Neural cell (in vitro differentiated cells): Measurements from ENCODE around the gene IGIP. TPM values are rescaled to one million over a fixed set of nuclear protein-coding genes. Genes with fewer than 3 reads are reported as not detected.

Experiments
- H2AFZ ChIP-seq: fragments of 200-600, 300-800 bp; sonication (generic), shearing (Covaris generic); 2 replicates; pipeline ENCODE4 v1.6.0; 2014; ENCODE audit warnings: low read depth, mild to moderate bottlenecking, antibody characterized with exemption, low read length, moderate library complexity
- H3F3A ChIP-seq: fragments of 200-600 bp; shearing (Covaris generic); 2 replicates; pipeline ENCODE4 v1.6.1; 2016; ENCODE audit warnings: mild to moderate bottlenecking, moderate library complexity, mixed read lengths, antibody characterized with exemption, low read length; ENCODE audit not compliant: insufficient read depth, poor library complexity, severe bottlenecking
- H3K27ac ChIP-seq: fragments of 200-600, 300-800 bp; sonication (generic), shearing (Covaris generic); 2 replicates; pipeline ENCODE4 v1.5.1; 2014; ENCODE audit warnings: mild to moderate bottlenecking, low read length, moderate library complexity
- H3K27me3 ChIP-seq: fragments of 300-800, 200-600 bp; sonication (generic), shearing (Covaris generic); 2 replicates; pipeline ENCODE4 v1.6.0; 2014; ENCODE audit warnings: mild to moderate bottlenecking, low read depth, low read length, moderate library complexity; ENCODE audit not compliant: insufficient read depth
- H3K36me3 ChIP-seq: fragments of 300-800, 200-600 bp; sonication (generic), shearing (Covaris generic); 2 replicates; pipeline ENCODE4 v1.5.1; 2014; ENCODE audit warnings: mild to moderate bottlenecking, antibody characterized with exemption, low read length, moderate library complexity; ENCODE audit not compliant: insufficient read depth
- H3K4me2 ChIP-seq: fragments of 300-800, 200-600 bp; sonication (generic), shearing (Covaris generic); 2 replicates; pipeline ENCODE4 v1.6.0; 2014; ENCODE audit warnings: mild to moderate bottlenecking, low read length
- H3K4me3 ChIP-seq: fragments of 300-800, 200-600 bp; sonication (generic), shearing (Covaris generic); 2 replicates; pipeline ENCODE4 v1.5.1; 2014; ENCODE audit warnings: mild to moderate bottlenecking, low read length, moderate library complexity
- H3K79me2 ChIP-seq: fragments of 200-600 bp; shearing (Covaris generic); replicated peaks from 2 replicates; pipeline ENCODE4 v1.6.0; 2014; ENCODE audit warnings: mild to moderate bottlenecking, low read length, moderate library complexity; ENCODE audit not compliant: insufficient read depth
- H3K9ac ChIP-seq: fragments of 300-800, 200-600 bp; sonication (generic), shearing (Covaris generic); 2 replicates; pipeline ENCODE4 v1.6.1; 2016; ENCODE audit warnings: mild to moderate bottlenecking, low read length, mixed read lengths
- H3K9me2 ChIP-seq: fragments of 200-600 bp; shearing (Covaris generic); 2 replicates; pipeline ENCODE4 v1.6.1; 2016; ENCODE audit warnings: mild to moderate bottlenecking, low read length, mixed read lengths; ENCODE audit not compliant: insufficient read depth
- H3K9me3 ChIP-seq: fragments of 200-600, 300-800 bp; sonication (generic), shearing (Covaris generic); 2 replicates; pipeline ENCODE4 v1.6.1; 2016; ENCODE audit warnings: mild to moderate bottlenecking, mixed run types, low read length, moderate library complexity, mixed read lengths
- H4K20me1 ChIP-seq: fragments of 200-600 bp; shearing (Covaris generic); 2 replicates; pipeline ENCODE4 v1.6.1; 2016; ENCODE audit warnings: mild to moderate bottlenecking, mixed run types; ENCODE audit not compliant: insufficient read depth
- EP300 ChIP-seq: fragments of 450-650 bp; conservative IDR thresholded peaks from 2 replicates; pipeline ENCODE4 v1.6.1; 2014; ENCODE audit warnings: antibody characterized with exemption, mild to moderate bottlenecking, moderate library complexity; ENCODE audit not compliant: poor library complexity, severe bottlenecking
- EZH2 ChIP-seq: fragments of 200-600, 300-800 bp; shearing (Covaris generic), sonication (generic); IDR thresholded peaks from 2 replicates; pipeline ENCODE4 v1.6.1; 2014; ENCODE audit warnings: antibody characterized with exemption, low read length, borderline replicate concordance, mild to moderate bottlenecking; ENCODE audit not compliant: insufficient read depth, poor library complexity, severe bottlenecking
- MXI1 ChIP-seq: fragments of 450-650 bp; conservative IDR thresholded peaks from 2 replicates; pipeline ENCODE4 v1.6.1; 2014; ENCODE audit warnings: antibody characterized with exemption, mild to moderate bottlenecking; ENCODE audit not compliant: poor library complexity, severe bottlenecking
- POLR2AphosphoS5 ChIP-seq: IDR thresholded peaks from 2 replicates; pipeline ENCODE4 v1.6.1; 2012
- RAD21 ChIP-seq: fragments of 450-650 bp; conservative IDR thresholded peaks from 2 replicates; pipeline ENCODE4 v1.6.1; 2014; ENCODE audit warnings: antibody characterized with exemption, mild to moderate bottlenecking, moderate library complexity
- SMC3 ChIP-seq: fragments of 450-650 bp; conservative IDR thresholded peaks from 2 replicates; pipeline ENCODE4 v1.6.1; 2014; ENCODE audit warnings: antibody characterized with exemption, mild to moderate bottlenecking, moderate library complexity; ENCODE audit not compliant: poor library complexity
- TAF1 ChIP-seq: IDR thresholded peaks from 2 replicates; pipeline ENCODE4 v1.6.1; 2012; ENCODE audit warnings: low read depth
- polyA plus RNA-seq: library from polyadenylated mRNA; depleted of rRNA; stranded (reverse); fragments of >200 nt; gene quantifications from 2 replicates; pipeline ENCODE4 v1.2.3, GENCODE V29; 2014
- TF ChIP-seq, protein P1 (sequence below): fragments of 450-650 bp; IDR thresholded peaks from 2 replicates; pipeline ENCODE4 v1.5.1; 2014; ENCODE audit warnings: antibody characterized with exemption, mild to moderate bottlenecking, moderate library complexity; ENCODE audit not compliant: poor library complexity, severe bottlenecking
- TF ChIP-seq, protein P2 (sequence below): IDR thresholded peaks from 2 replicates; pipeline ENCODE4 v1.6.1; 2012; ENCODE audit warnings: borderline replicate concordance

The IGIP gene
- polyA plus RNA-seq, 1 donor from 2014 or later: 4.4 TPM

DNA sequence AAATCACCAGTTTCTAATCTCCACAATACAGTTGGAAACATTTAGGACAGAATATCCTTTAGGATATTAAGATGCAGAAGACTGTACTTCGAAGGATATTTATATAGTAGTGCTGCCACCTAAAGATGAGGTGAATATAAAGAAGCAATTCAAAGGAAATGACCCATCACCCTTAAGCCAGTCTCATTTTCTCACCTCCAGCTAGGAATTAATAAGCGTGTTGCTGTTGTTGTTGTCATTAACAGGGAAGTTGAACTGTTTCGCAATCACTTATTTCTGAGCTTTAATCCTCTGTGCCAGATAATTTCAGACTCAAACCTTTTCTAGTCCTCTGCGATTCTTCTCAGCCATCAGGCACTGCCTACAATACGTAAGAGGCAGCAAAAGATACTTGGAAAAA is 19.6 kb upstream of the IGIP start:
- Histone ChIP-seq H3F3A (no peaks in the 10 kb centered on the region), H3K36me3 (no peaks in the 10 kb centered on the region), H3K4me3 (no peak overlapping the region), H4K20me1 (peaks cover 3% of the 10 kb centered on the region), H3K9ac (no peak overlapping the region), H3K9me2 (no peaks in the 10 kb centered on the region), H3K9me3 (no peaks in the 10 kb centered on the region), H3K27me3 (peaks cover 90% of the 10 kb centered on the region), H3K79me2 (no peaks in the 10 kb centered on the region), H3K27ac (no peak overlapping the region), H3K4me2 (no peak overlapping the region), H2AFZ (no peak overlapping the region)
- TF ChIP-seq, protein P1, sequence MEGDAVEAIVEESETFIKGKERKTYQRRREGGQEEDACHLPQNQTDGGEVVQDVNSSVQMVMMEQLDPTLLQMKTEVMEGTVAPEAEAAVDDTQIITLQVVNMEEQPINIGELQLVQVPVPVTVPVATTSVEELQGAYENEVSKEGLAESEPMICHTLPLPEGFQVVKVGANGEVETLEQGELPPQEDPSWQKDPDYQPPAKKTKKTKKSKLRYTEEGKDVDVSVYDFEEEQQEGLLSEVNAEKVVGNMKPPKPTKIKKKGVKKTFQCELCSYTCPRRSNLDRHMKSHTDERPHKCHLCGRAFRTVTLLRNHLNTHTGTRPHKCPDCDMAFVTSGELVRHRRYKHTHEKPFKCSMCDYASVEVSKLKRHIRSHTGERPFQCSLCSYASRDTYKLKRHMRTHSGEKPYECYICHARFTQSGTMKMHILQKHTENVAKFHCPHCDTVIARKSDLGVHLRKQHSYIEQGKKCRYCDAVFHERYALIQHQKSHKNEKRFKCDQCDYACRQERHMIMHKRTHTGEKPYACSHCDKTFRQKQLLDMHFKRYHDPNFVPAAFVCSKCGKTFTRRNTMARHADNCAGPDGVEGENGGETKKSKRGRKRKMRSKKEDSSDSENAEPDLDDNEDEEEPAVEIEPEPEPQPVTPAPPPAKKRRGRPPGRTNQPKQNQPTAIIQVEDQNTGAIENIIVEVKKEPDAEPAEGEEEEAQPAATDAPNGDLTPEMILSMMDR: peak; percentile 34
- no peak for TF ChIP-seq SMC3

DNA sequence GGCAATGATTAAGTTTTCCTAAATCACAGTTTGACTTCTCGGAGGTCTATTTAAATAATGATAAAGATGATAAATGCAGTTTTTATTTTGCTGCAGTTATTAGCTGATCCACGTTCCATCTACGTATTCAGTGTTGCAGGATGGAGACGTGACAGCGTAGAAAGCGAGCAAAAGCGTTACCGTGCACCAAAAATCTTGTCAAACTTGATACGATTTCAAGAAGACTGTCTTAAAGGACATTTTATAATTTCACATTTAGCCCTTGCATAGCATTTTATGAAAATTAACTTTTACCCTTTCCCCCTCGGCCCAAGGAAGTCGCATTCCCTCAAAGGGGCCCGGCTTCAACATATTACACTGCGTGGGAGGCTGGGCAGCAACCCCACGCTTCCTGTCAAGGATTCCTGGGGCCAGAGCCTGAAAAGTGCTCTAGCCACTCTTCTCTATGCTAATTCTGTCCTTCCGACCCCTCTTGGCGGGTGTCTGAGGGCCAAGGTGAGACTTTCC is 18.9 kb upstream of the IGIP start:
- Histone ChIP-seq H3K9me2 (no peaks in the 10 kb centered on the region), H3K9me3 (no peaks in the 10 kb centered on the region), H3K4me3 (peak overlapping the region; percentile 81), H2AFZ (peak overlapping the region; percentile 65), H3K9ac (peak overlapping the region; percentile 73), H3K27ac (peak overlapping the region; percentile 49), H3K4me2 (peak overlapping the region; percentile 59), H3K36me3 (no peaks in the 10 kb centered on the region), H4K20me1 (peaks cover 3% of the 10 kb centered on the region), H3K79me2 (no peaks in the 10 kb centered on the region), H3K27me3 (peaks cover 90% of the 10 kb centered on the region), H3F3A (no peaks in the 10 kb centered on the region)
- no peak for TF ChIP-seq SMC3
- TF ChIP-seq MXI1: no peak
- TF ChIP-seq EP300: no peak
- no peak for TF ChIP-seq RAD21
- TF ChIP-seq TAF1: no peak
- TF ChIP-seq POLR2AphosphoS5: no peak

DNA sequence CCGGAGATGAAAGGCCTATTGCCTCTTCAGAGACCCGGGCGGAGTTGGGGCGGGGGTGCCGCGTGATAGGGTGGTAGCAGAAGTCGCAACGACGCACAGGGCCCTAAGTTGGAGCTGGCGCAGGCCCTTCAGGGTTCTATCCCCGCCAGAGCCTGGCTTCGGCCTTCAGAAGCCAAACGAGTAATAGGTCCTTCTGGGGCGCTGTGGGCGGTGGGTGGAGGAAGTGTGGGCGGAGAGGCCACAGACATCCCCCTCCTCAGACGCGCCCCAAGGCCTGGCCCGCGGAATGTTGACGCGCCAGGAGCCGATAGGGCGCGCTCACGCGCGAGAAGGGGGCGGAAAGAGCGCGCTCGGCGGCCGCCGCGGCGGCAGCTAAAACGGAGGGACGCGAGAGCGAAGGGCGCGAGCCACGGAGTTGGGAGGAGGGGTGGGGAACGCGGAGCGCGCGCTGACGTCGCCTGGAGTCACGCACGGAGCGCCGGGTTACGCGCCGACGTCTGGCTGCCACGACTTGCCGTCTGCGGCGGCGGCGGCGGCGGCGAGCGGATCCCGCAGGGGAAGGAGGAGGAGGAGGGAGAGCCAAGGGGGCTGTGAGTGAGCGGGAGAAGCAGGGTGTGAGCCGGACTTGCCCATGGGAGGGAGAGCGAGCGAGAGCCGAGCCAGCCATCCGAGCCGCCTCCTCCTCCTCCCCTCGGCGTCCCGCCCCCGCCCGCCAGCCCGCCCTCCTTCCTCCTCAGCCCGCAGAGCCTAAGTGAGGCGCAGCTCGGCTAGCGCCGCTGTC is 18.2 kb upstream of the IGIP start:
- Histone ChIP-seq H4K20me1 (peaks cover 3% of the 10 kb centered on the region), H2AFZ (peak overlapping the region; percentile 65), H3K9me2 (no peaks in the 10 kb centered on the region), H3K9me3 (no peaks in the 10 kb centered on the region), H3K27me3 (peaks cover 91% of the 10 kb centered on the region), H3K27ac (peak overlapping the region; percentile 55), H3K79me2 (no peaks in the 10 kb centered on the region), H3K36me3 (no peaks in the 10 kb centered on the region), H3K4me3 (peak overlapping the region; percentile 81), H3F3A (no peaks in the 10 kb centered on the region), H3K4me2 (peak overlapping the region; percentile 59), H3K9ac (peak overlapping the region; percentile 73)
- TF ChIP-seq, protein P2, sequence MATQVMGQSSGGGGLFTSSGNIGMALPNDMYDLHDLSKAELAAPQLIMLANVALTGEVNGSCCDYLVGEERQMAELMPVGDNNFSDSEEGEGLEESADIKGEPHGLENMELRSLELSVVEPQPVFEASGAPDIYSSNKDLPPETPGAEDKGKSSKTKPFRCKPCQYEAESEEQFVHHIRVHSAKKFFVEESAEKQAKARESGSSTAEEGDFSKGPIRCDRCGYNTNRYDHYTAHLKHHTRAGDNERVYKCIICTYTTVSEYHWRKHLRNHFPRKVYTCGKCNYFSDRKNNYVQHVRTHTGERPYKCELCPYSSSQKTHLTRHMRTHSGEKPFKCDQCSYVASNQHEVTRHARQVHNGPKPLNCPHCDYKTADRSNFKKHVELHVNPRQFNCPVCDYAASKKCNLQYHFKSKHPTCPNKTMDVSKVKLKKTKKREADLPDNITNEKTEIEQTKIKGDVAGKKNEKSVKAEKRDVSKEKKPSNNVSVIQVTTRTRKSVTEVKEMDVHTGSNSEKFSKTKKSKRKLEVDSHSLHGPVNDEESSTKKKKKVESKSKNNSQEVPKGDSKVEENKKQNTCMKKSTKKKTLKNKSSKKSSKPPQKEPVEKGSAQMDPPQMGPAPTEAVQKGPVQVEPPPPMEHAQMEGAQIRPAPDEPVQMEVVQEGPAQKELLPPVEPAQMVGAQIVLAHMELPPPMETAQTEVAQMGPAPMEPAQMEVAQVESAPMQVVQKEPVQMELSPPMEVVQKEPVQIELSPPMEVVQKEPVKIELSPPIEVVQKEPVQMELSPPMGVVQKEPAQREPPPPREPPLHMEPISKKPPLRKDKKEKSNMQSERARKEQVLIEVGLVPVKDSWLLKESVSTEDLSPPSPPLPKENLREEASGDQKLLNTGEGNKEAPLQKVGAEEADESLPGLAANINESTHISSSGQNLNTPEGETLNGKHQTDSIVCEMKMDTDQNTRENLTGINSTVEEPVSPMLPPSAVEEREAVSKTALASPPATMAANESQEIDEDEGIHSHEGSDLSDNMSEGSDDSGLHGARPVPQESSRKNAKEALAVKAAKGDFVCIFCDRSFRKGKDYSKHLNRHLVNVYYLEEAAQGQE: peak; percentile 43
- TF ChIP-seq RAD21 (no peak), EZH2 (no peak), POLR2AphosphoS5 (peak; percentile 77), TAF1 (peak; percentile 44), EP300 (peak; percentile 63), MXI1 (peak; percentile 59), SMC3 (peak; percentile 51)
- TF ChIP-seq, protein P1: peak; percentile 62
